ENCODE results near the gene GJD3. TPM values are rescaled to one million over a fixed set of nuclear protein-coding genes. Genes with fewer than 3 reads are reported as not detected.

GJD3 gene
- total RNA-seq, 1 experiment from 2014 or later = not detected

- Histone ChIP-seq H2AK5ac (ENCODE audit: insufficient read length, low read length) (no peak overlapping the region), H4K20me1 (ENCODE audit: control insufficient read depth, insufficient read depth, insufficient read length) (no peaks in the 10 kb centered on the region), H3K18ac (ENCODE audit: insufficient read length, low read depth, low read length) (no peak overlapping the region), H3T11ph (ENCODE audit: low read length) (no peak overlapping the region), H3K79me2 (ENCODE audit: insufficient read depth, low read length) (no peaks in the 10 kb centered on the region), H3K14ac (ENCODE audit: insufficient read depth, low read length) (no peak overlapping the region), H2BK120ac (ENCODE audit: low read depth, low read length, poor library complexity, severe bottlenecking) (no peak overlapping the region), H3K23me2 (ENCODE audit: insufficient read length, low read depth, low read length, poor library complexity, severe bottlenecking) (peaks cover 10% of the 10 kb centered on the region), H3K27me3 (ENCODE audit: insufficient read depth, low read length) (peaks cover 9% of the 10 kb centered on the region; the same call in 1 of the 2 replicates), H4K5ac (ENCODE audit: insufficient read length, low read depth, low read length) (no peak overlapping the region), H3K56ac (ENCODE audit: insufficient read length, low read depth, low read length) (no peak overlapping the region), H2BK5ac (ENCODE audit: insufficient read length, low read length) (no peak overlapping the region), H2AFZ (ENCODE audit: low read length) (no peak overlapping the region), H3K9me3 (ENCODE audit: control insufficient read depth, low read depth, low read length) (no peaks in the 10 kb centered on the region), H2BK12ac (ENCODE audit: insufficient read length, low read depth, low read length) (no peak overlapping the region), H4K91ac (ENCODE audit: insufficient read length, low read depth, low read length) (no peak overlapping the region), H2BK20ac (ENCODE audit: low read depth, low read length, poor library complexity, severe bottlenecking) (no peak overlapping the region), H3K4ac (ENCODE audit: low read depth, low read length) (no peak overlapping the region), H3K4me1 (ENCODE audit: insufficient read depth, low read length) (peaks cover 3% of the 10 kb centered on the region), H3K9ac (ENCODE audit: extremely low read depth, insufficient read length, low read length) (no peak overlapping the region), H3K4me2 (ENCODE audit: insufficient read depth, insufficient read length, low read length) (peak overlapping the region; percentile 26), H3K79me1 (ENCODE audit: insufficient read depth, low read depth, low read length, poor library complexity, severe bottlenecking) (no peaks in the 10 kb centered on the region), H3K27ac (ENCODE audit: insufficient read length, low read depth, low read length) (no peak overlapping the region), H4K8ac (replicated peaks; ENCODE audit: insufficient read length, low read depth, low read length) (no peak overlapping the region), H3K23ac (ENCODE audit: insufficient read length, low read depth, low read length) (no peak overlapping the region), H2BK15ac (ENCODE audit: low read depth, low read length) (no peak overlapping the region)
- Mint-ChIP-seq H3K27me3 (ENCODE audit: low read depth) (peaks cover 44% of the 10 kb centered on the region), H3K4me3 (peak overlapping the region; percentile 68 to 74), H3K36me3 (ENCODE audit: insufficient read depth in 1 of 3, low read depth in 3 of 3) (no peaks in the 10 kb centered on the region), H3K4me1 (peaks cover 24 to 35% of the 10 kb centered on the region in 2 experiments), H3K27ac (no peak overlapping the region), H3K9me3 (no peaks in the 10 kb centered on the region)
- TF ChIP-seq CTCF (conservative IDR thresholded peaks at IDR 0.05) = peak; percentile 84
- no CpG with 5 or more reads among the region's 58 CpGs for WGBS (ENCODE audit: extremely low coverage, insufficient read length, low lambda C conversion rate)
- peak; percentile 95 for DNase-seq
These were observed 1.8 kb downstream of the GJD3 start for GRCh38 chr17:40362696-40363110.
